ENCODE results near the gene RFESD. TPM values are rescaled to one million over a fixed set of nuclear protein-coding genes. Genes with fewer than 3 reads are reported as not detected.
"Not testable (repeated sequence)": the region's sequence is repeated elsewhere in the genome, so short reads cannot be mapped to it uniquely, and the experiment has no call there.

The RFESD gene
- total RNA-seq, 2 experiments from 2014 or later = 5.9 to 6.2 TPM

DNA sequence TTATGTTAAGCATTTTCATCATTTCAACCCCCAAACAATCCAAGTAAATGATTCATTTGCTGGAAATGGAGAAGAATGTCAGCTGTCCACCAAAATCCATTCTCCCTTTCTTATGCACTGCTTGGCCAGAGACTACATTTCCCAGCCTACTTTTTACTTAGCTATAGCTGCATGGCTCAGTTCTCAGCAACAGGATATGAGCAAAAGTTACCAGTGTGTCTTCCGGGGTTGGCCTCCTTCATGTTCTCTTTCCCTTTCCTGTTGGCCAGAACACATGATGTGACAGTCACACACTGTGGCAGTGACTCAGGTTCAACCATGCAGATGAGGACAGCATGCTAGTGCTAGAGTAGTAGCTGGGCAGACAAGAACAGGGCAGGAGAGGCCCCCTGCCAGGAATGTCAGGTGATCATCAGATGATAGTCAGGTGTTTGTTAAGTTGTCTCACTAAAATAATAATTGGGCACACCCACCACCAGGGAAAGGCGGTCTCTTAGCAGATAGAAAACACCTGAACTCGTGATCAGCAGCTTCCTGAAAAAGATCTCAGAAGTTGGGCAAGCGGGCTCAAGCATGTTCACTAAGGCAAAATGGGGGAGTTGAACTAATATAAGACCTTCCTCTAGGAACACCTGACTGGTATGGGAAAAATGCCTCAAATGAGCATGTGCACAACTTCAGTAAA is 14.4 kb upstream of the RFESD start:
- H3K27ac Mint-ChIP-seq = peak overlapping the region; percentile 96
- H3K9me3 Mint-ChIP-seq = peaks cover 18% of the 10 kb centered on the region
- DNase-seq = peak; percentile 81
- H3K4me3 Mint-ChIP-seq = no peak overlapping the region
- POLR2A ChIA-PET = interaction anchor here (0.6 to 1.8 kb wide), 3 partner anchors 10 to 228 kb away, joined by 3 to 4 read pairs (median 4); no protein-coding TSS in a partner anchor
- peaks cover 8% of the 10 kb centered on the region for H3K27me3 Mint-ChIP-seq
- H3K4me1 Mint-ChIP-seq = peaks cover 20% of the 10 kb centered on the region
- CTCF ChIA-PET = interaction anchor here (0.9 to 2.7 kb wide), 5 partner anchors 10 to 218 kb away, joined by 4 to 18 read pairs (median 9); partner anchors contain the start of gene RFESD
- peaks cover 14% of the 10 kb centered on the region for H3K36me3 Mint-ChIP-seq (ENCODE audit: low read depth)

DNA sequence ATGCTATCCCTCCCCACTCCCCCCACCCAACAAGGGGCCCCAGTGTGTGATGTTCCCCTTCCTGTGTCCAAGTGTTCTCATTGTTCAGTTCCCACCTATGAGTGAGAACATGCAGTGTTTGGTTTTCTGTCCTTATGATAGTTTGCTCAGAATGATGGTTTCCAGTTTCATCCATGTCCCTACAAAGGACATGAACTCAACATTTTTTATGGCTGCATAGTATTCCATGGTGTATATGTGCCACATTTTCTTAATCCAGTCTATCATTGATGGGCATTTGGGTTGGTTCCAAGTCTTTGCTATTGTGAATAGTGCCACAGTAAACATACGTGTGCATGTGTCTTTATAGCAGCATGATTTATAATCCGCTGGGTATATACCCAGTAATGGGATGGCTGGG is 13.6 kb upstream of the RFESD start:
- H3K9me3 Mint-ChIP-seq = peaks cover 18% of the 10 kb centered on the region
- not testable (repeated sequence) for DNase-seq, H3K4me3 Mint-ChIP-seq, H3K27me3 Mint-ChIP-seq, H3K27ac Mint-ChIP-seq
- H3K36me3 Mint-ChIP-seq (ENCODE audit: low read depth) = peaks cover 14% of the 10 kb centered on the region
- peaks cover 20% of the 10 kb centered on the region for H3K4me1 Mint-ChIP-seq
- ChIA-PET POLR2A (interaction anchor here (0.6 kb wide), 1 partner anchor 228 kb away, joined by 4 read pairs; no protein-coding TSS in a partner anchor), CTCF (interaction anchor here (1.8 to 2.7 kb wide), 2 partner anchors 11 kb away, joined by 12 to 18 read pairs; no protein-coding TSS in a partner anchor)

DNA sequence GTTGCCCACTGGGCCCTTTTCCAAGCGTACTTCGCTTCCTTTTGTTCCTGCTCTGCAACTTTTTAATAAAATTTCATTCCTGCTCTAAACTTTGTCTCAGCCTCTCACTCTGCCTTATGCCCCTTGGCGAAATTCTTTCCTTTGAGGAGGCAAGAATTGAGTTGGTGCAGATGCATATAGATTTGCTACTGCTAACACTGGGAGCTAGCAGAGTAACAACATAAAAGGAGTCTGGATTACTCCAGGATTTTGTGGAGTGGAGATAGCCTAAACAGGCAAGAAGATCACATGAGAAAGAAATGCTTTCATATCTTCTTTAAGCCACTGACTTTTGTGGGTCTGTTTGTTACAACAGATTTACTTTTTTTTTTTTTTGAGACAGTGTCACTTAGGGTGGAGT is 12.9 kb upstream of the RFESD start:
- peaks cover 24% of the 10 kb centered on the region for H3K4me1 Mint-ChIP-seq
- peaks cover 11% of the 10 kb centered on the region for H3K27me3 Mint-ChIP-seq
- CTCF ChIA-PET = interaction anchor here (1.0 to 2.9 kb wide), 2 partner anchors 12 to 220 kb away, joined by 3 to 12 read pairs; no protein-coding TSS in a partner anchor
- peaks cover 14% of the 10 kb centered on the region for H3K36me3 Mint-ChIP-seq (ENCODE audit: low read depth)
- no peak overlapping the region for H3K4me3 Mint-ChIP-seq
- peaks cover 18% of the 10 kb centered on the region for H3K9me3 Mint-ChIP-seq
- POLR2A ChIA-PET = no interaction called here
- DNase-seq = no peak
- no peak overlapping the region for H3K27ac Mint-ChIP-seq

DNA sequence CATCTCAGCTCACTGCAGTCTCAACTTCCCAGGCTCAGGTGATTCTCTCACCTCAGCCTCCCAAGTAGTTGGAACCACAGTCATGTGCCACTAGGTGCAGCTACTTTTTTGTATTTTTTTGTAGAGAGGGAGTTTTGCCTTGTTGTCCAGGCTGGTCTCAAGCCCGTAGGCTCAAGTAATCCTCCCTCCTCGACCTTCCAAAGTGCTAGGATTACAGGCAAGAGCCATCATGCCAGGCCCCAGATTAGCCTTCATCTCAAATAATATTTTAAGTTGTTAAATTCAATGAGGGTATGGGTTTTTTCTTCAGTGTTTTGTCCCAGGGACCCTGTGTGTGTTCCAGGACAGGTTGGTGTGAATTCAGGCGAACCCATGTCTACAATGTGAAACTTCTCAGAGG is 12.5 kb upstream of the RFESD start:
- ChIA-PET CTCF (interaction anchor here (1.0 to 2.9 kb wide), 2 partner anchors 12 to 219 kb away, joined by 3 to 12 read pairs; no protein-coding TSS in a partner anchor), POLR2A (no interaction called here)
- DNase-seq = no peak
- peaks cover 25% of the 10 kb centered on the region for H3K4me1 Mint-ChIP-seq
- no peak overlapping the region for H3K27ac Mint-ChIP-seq
- peaks cover 12% of the 10 kb centered on the region for H3K27me3 Mint-ChIP-seq
- H3K4me3 Mint-ChIP-seq = no peak overlapping the region
- H3K36me3 Mint-ChIP-seq (ENCODE audit: low read depth) = peaks cover 14% of the 10 kb centered on the region
- H3K9me3 Mint-ChIP-seq = peaks cover 18% of the 10 kb centered on the region

DNA sequence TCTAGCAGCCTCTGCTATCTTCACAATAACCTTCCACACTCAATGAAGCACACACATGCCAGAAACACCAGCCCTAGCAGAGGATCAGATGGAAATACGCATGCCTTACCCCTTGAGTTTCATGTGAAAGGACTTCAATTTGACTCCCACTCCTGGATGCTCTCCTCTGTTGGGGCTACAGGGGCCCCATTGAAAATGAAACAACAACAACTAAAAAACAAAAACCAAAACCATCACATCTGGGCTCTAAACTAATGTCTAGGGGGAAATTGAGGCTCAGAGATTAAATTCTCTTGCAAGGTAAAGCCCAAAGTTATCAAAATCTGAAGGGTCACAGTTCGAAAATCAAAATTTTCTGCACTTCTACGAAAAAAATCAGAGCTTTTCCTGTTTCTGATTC is 7.9 kb upstream of the RFESD start:
- Mint-ChIP-seq H3K9me3 (peaks cover under 1% of the 10 kb centered on the region), H3K4me3 (no peak overlapping the region), H3K27me3 (peaks cover 12% of the 10 kb centered on the region), H3K36me3 (ENCODE audit: low read depth) (peaks cover 1% of the 10 kb centered on the region), H3K27ac (no peak overlapping the region), H3K4me1 (peaks cover 5% of the 10 kb centered on the region)
- no peak for DNase-seq
- ChIA-PET CTCF (no interaction called here), POLR2A (no interaction called here)

DNA sequence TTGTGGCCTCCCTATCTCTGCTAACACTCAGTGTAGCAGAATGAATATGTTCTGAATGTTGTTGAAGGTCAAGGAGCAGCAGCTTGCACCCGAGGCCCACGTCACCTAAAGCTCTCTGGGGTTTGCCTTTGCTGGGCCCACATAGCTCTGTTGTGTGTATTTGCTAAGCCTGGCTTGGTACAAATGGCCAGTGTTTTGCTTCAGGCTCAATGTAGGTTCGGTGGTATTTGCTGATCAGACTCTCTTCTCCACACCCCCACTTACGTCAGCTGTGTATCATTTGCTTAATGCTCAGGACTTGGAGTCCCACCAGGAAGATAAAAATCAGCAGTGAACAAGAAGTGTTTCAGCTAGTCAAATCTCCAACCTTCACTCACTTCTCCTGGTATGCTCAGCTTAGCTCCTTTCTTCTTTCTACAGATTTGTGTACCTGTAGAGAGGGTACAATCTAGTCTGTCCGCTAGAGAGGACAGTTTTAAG is 4.8 kb upstream of the RFESD start:
- H3K4me1 Mint-ChIP-seq = peaks cover 30% of the 10 kb centered on the region
- POLR2A ChIA-PET = no interaction called here
- H3K27ac Mint-ChIP-seq = no peak overlapping the region
- no peaks in the 10 kb centered on the region for H3K36me3 Mint-ChIP-seq (ENCODE audit: low read depth)
- H3K27me3 Mint-ChIP-seq = peaks cover 5% of the 10 kb centered on the region
- CTCF ChIA-PET = interaction anchor here (1.8 to 2.0 kb wide), 2 partner anchors 10 to 19 kb away, joined by 4 to 7 read pairs; no protein-coding TSS in a partner anchor
- no peak overlapping the region for H3K4me3 Mint-ChIP-seq
- no peak for DNase-seq
- no peaks in the 10 kb centered on the region for H3K9me3 Mint-ChIP-seq

DNA sequence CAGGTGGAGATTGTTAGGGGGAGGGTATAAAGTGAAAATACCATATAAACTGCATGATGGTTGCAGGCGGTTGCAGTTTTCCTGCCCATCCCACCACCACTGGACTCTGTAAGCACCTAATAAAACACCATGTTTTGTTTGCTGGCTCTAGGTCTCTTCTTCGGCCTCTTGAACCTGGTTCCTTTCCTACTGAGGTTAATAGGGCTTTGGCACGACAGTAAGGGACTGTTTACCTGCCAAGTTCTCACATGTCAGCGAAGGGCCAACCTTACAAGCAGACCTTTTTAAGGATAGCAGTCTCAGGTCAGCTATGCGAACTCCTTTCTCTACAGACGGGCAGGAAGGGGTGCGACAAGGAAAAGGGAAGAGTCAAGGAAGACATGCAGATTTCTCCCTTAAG is 3.4 kb upstream of the RFESD start:
- peaks cover 4% of the 10 kb centered on the region for H3K27me3 Mint-ChIP-seq
- peaks cover 41% of the 10 kb centered on the region for H3K4me1 Mint-ChIP-seq
- CTCF ChIA-PET = interaction anchor here (1.0 to 2.4 kb wide), 4 partner anchors 8 to 192 kb away, joined by 3 to 12 read pairs (median 4); no protein-coding TSS in a partner anchor
- POLR2A ChIA-PET = no interaction called here
- H3K27ac Mint-ChIP-seq = no peak overlapping the region
- no peak overlapping the region for H3K4me3 Mint-ChIP-seq
- DNase-seq = no peak
- H3K9me3 Mint-ChIP-seq = no peaks in the 10 kb centered on the region
- H3K36me3 Mint-ChIP-seq (ENCODE audit: low read depth) = no peaks in the 10 kb centered on the region

DNA sequence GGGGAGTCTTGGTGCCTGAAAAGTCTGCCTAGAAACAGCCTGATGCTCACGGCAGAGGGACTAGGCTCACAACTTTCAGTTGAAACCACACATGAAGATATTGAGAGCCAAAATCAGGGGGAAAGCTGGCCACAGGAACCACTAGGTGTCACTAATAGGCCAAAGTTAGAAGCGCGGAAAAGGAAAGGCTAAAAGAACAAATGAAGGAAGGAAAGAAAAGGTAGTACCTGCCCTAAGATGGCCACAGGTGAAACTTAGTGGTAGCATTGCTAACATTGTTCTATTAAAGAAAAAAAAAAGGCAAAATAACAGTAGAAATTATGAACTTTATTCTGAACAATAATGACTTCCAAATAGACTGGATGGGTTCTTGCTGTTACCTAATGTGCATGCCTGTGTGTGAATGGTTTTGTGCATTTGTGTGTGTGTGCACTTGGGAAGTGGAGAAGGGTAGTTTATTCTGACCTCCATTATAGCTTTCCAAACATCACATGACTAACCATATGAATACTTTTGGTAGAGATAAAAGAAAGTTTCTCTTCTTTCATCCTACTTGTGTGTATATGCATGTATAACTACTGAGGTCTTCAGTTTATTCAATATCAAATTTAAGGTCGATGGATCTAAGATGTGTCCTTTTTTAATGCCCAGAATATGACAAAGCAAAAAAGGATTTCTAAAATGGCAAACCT is 2.1 kb upstream of the RFESD start:
- H3K4me3 Mint-ChIP-seq = no peak overlapping the region
- peaks cover under 1% of the 10 kb centered on the region for H3K36me3 Mint-ChIP-seq (ENCODE audit: low read depth)
- H3K4me1 Mint-ChIP-seq = peaks cover 47% of the 10 kb centered on the region
- ChIA-PET CTCF (interaction anchor here (1.0 to 2.4 kb wide), 8 partner anchors 9 to 317 kb away, joined by 3 to 12 read pairs (median 3); partner anchors contain the start of gene ELL2), POLR2A (interaction anchor here (0.8 kb wide), 1 partner anchor 100 kb away, joined by 3 read pairs; no protein-coding TSS in a partner anchor)
- H3K9me3 Mint-ChIP-seq = no peaks in the 10 kb centered on the region
- DNase-seq = peak; percentile 62
- H3K27ac Mint-ChIP-seq = peak overlapping the region; percentile 63
- H3K27me3 Mint-ChIP-seq = no peaks in the 10 kb centered on the region

DNA sequence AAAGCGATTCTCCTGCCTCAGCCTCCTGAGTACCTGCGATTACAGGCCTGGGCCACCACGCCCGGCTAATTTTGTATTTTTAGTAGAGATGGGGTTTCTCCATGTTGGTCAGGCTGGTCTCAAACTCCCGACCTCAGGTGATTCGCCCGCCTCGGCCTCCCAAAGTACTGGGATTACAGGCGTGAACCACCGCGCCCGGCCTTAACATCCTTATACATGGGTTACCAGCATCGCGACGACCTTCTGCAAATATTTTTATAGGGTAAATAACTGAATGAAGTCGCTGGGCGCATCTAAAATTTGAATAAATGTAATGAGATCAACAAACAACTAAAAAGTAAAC is 380 bp upstream of the RFESD start:
- H3K27me3 Mint-ChIP-seq; H3K9me3 Mint-ChIP-seq; H3K36me3 Mint-ChIP-seq (ENCODE audit: low read depth); DNase-seq; POLR2A ChIA-PET: not testable (repeated sequence)
- peaks cover 52% of the 10 kb centered on the region for H3K4me1 Mint-ChIP-seq
- H3K4me3 Mint-ChIP-seq = peak overlapping the region; percentile 81
- CTCF ChIA-PET = interaction anchor here (0.7 to 2.4 kb wide), 10 partner anchors 10 to 203 kb away, joined by 3 to 9 read pairs (median 4); no protein-coding TSS in a partner anchor
- peak overlapping the region; percentile 95 for H3K27ac Mint-ChIP-seq

DNA sequence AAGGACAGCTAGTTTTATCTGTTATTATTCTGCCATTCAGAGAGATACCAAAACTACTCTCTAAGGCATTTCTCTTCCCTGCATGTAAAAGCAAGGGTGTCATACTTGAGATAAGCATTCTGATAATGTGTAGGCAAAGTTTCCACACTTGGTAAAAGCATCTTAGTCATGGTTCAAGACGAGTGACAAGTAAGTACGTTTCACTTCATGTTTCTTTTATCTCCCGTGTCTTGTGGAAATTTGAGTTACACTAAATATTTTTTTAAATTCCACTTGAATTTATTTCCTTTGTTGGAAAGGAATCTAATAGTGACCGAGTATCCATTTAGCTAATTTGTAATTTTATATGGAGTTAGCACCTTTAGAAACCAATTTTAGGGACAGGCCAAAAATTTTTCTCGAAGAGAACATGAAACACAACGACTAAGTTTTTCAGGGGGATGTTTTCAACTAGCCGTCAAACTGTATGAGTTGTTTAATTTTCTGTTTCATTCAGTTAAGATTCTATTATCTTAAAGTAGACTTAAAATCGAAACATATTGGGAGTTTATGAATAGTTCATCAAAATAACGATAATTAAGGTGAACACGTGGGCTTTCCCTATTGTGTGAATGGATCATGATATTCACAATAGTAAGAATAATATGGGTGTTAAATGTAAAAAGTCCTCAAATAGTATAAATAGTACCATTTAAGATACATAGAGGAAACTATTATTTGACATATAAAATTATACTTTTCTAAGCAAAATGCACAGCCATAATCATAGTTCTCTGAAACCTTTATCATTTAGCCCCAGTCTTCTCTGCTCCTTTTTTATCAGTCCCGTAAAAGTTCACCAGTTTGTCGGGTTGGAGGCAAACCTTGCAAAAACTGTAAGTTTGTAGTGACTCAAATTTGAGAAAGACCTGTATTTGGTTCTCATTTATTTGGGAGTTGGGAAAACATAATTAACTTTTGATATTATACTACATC is 1.6 kb downstream of the RFESD start:
- no peak for DNase-seq
- H3K27me3 Mint-ChIP-seq = no peaks in the 10 kb centered on the region
- H3K27ac Mint-ChIP-seq = peak overlapping the region; percentile 17
- no peaks in the 10 kb centered on the region for H3K9me3 Mint-ChIP-seq
- peak overlapping the region; percentile 81 for H3K4me3 Mint-ChIP-seq
- peaks cover 52% of the 10 kb centered on the region for H3K4me1 Mint-ChIP-seq
- ChIA-PET POLR2A (no interaction called here), CTCF (interaction anchor here (2.4 kb wide), 1 partner anchor 16 kb away, joined by 9 read pairs; no protein-coding TSS in a partner anchor)
- H3K36me3 Mint-ChIP-seq (ENCODE audit: low read depth) = peaks cover 13% of the 10 kb centered on the region

DNA sequence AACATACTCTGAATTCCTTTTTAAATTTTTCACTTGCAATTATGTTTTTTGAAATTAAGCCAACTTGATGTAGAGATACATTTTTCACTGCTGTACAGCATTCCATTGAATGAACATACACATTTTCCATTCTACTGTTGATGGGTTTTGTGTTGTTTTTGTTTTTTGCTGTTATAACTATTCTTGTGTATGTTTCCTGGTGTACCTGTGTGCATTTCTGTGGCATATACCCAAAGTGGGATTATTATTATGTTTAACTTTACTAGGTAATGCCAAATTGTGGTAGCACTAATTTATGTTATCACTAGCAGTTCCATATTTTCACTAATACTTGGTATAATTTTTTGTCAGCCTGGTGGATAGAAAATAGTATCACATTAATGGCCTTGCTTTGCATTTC is 2.7 kb downstream of the RFESD start:
- ChIA-PET POLR2A (no interaction called here), CTCF (no interaction called here)
- no peak for DNase-seq
- Mint-ChIP-seq H3K9me3 (no peaks in the 10 kb centered on the region), H3K4me1 (peaks cover 47% of the 10 kb centered on the region), H3K27ac (no peak overlapping the region), H3K4me3 (no peak overlapping the region), H3K27me3 (no peaks in the 10 kb centered on the region), H3K36me3 (ENCODE audit: low read depth) (peaks cover 17% of the 10 kb centered on the region)

All from activated CD4-positive, alpha-beta T cell treated with anti-CD3 and anti-CD28 coated beads, Interleukin-2, amount 10 ng/mL, durations not matched to agents 7 days and 5 days (primary cell).